ENCODE measurements around the gene RFX2.

The RFX2 gene

DNA sequence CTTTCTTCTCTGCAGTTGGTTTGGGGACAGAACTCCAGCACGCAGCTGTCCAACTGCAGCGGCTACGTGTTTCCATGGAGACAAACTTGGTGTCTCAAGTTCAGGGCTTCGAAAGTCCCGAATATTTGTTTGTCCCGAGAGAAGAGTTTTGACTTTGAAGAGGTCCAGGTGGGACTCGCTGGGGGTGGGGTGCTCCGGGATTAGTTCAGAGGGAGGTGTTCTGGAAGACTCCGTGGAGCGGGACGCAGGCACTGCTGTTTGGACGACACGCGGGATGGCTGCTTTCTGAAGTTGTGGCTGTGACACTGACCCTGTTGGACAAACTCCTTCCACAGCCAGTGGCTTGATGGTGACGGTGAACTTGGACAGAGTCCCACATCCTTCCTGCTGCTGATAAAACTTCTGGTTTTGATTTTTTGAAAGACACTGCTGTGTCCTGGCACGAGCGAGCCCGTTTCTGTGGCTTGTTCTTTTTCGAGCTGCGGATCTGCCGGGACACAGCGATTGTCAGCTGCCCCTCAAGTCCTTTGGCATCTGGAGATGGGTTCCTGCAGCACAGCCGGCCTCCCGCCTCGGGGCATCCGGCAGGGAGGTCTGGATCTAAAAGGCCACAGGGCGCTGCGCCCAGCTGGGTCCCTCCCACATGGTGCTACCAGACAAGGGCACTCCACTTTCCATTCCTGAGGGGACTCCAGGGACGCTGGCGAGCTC, 116.5 kb downstream of the RFX2 start:
- no peak overlapping the region for H3K27ac ChIP-seq
- no peak for TF ChIP-seq ZFX (IDR thresholded peaks at IDR 0.05; ENCODE audit: borderline replicate concordance)
- TF ChIP-seq, protein P1, sequence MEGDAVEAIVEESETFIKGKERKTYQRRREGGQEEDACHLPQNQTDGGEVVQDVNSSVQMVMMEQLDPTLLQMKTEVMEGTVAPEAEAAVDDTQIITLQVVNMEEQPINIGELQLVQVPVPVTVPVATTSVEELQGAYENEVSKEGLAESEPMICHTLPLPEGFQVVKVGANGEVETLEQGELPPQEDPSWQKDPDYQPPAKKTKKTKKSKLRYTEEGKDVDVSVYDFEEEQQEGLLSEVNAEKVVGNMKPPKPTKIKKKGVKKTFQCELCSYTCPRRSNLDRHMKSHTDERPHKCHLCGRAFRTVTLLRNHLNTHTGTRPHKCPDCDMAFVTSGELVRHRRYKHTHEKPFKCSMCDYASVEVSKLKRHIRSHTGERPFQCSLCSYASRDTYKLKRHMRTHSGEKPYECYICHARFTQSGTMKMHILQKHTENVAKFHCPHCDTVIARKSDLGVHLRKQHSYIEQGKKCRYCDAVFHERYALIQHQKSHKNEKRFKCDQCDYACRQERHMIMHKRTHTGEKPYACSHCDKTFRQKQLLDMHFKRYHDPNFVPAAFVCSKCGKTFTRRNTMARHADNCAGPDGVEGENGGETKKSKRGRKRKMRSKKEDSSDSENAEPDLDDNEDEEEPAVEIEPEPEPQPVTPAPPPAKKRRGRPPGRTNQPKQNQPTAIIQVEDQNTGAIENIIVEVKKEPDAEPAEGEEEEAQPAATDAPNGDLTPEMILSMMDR (IDR thresholded peaks at IDR 0.05): no peak

DNA sequence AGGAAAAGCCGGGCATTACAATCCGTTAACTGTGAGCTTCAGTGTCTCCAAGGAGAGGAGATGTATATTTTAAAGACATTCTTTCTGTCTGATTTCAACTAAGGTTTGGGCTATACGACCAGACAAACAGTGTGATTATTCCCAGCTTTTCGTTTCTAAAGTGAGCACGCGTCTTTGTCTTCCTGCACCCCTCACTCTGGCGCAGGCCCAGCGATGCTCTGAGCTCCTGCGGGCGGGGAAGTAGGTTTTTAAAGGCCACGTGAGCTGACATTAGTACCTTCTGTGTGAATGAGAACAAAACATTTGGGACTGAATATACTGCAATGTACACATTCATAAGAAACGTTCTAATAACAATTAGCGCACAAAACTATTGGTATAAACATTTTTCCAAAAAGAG, 117.1 kb downstream of the RFX2 start:
- TF ChIP-seq, protein P1 (IDR thresholded peaks at IDR 0.05): no peak
- TF ChIP-seq ZFX (IDR thresholded peaks at IDR 0.05; ENCODE audit: borderline replicate concordance): no peak
- H3K27ac ChIP-seq: no peak overlapping the region

DNA sequence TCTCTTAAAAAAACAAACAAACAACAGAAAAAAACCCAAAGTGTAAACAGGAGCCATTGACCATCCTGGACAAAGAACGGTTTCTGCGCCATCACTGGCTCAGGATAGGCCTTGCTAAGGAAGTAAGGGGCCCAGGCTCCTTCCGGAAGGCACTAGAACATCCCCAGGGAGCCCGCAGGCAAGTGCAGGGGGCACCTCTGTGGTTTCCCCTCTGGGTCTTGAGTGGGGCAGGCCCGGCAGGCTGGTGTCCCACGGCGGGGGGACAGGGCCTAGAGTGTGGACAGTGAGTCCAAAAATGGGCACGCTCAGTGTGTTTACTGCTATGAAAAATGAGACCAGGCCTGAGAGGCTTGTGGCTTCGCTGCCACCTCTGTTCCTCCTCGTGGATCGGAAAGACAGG, 117.5 kb downstream of the RFX2 start:
- TF ChIP-seq, protein P1 (IDR thresholded peaks at IDR 0.05): no peak
- no peak for TF ChIP-seq ZFX (IDR thresholded peaks at IDR 0.05; ENCODE audit: borderline replicate concordance)
- H3K27ac ChIP-seq: no peak overlapping the region

DNA sequence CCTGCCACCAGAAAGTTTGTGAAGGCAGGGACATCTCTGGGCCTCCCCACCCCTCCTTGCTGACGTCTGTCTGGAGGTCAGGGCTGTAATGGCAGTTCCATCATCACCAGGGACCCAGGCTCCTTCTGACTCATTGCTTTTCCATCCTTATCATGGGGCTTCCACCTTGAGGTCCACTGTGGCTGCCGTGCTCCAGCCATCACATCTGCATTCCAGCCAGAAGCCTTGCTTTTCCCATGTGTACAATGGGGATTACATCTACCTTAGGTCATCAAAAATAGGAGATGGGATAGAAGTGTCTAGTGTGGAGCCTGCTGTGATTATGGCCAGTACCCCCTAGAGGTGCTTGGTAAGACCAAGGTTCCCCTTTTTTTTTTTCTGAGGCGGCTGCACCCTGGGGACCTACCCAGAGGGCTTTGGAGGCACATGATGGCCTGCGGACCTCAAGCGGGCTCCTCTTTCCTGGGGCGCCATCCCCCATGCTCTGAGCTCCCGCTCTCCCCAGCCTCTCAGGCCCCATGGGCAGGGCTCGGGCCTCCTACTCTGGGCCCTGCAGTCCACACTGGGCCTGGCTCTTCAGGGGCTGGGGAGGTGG, 119.0 kb downstream of the RFX2 start:
- no peak overlapping the region for H3K27ac ChIP-seq
- no peak for TF ChIP-seq ZFX (IDR thresholded peaks at IDR 0.05; ENCODE audit: borderline replicate concordance)
- TF ChIP-seq, protein P1 (IDR thresholded peaks at IDR 0.05): no peak

DNA sequence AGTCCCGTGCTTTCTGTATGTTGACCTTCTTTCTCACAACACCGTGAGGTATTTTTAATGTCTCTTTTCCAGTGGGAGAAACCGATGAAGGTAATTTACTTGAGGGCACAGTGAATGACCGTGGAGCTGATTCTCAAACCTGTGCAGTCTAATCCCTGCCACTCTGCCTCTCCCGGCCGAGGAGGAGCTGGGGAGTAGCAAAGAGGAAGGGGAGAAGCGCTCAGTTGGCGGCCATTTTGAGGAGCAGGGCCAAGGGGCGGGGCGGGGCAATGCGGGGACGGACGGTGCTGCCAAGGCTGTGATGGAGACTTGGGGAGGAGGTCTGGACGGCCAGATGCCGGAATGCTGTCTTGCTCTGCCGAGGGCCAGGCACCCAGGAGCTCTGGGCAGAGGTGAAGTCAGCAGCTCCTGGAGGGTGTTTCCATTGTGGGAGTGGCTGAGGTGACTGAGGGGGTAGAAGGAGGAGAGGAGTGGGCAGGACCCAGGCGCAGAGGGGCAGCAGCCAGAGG, 120.0 kb downstream of the RFX2 start:
- no peak for TF ChIP-seq ZFX (IDR thresholded peaks at IDR 0.05; ENCODE audit: borderline replicate concordance)
- no peak overlapping the region for H3K27ac ChIP-seq

DNA sequence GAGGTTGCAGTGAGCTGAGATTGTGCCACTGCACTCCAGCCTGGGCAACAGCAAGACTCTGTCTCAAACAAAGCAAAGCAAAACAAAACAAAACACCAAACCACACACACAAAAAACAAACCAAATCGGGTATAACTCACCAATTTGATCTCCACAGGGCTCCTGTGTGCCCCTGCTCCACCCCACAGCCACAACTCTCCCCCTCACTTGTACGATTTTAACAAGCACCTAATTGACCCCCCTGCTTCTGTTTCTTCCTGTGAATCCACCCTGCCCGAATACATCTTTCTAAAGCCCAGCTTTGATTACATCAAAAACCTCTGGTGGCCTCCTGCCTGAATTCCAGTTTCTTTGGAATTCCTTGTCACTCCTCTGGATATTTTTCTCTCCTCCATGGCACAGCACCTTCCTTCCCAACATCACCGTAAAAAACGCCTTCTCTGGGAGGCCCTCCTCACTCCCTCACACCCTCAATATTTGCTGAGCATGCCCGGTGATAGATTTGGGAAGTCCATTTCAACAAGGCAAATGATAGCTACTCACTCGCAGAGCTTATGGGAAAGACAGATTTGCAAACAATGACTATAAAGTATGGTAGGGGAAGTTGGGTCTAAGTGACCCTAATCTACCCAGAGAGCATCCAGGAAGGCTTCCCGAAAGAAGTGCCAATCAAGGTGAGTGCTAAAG, 120.8 kb downstream of the RFX2 start:
- H3K27ac ChIP-seq: no peak overlapping the region
- no peak for TF ChIP-seq ZFX (IDR thresholded peaks at IDR 0.05; ENCODE audit: borderline replicate concordance)
- TF ChIP-seq, protein P1 (IDR thresholded peaks at IDR 0.05): no peak

DNA sequence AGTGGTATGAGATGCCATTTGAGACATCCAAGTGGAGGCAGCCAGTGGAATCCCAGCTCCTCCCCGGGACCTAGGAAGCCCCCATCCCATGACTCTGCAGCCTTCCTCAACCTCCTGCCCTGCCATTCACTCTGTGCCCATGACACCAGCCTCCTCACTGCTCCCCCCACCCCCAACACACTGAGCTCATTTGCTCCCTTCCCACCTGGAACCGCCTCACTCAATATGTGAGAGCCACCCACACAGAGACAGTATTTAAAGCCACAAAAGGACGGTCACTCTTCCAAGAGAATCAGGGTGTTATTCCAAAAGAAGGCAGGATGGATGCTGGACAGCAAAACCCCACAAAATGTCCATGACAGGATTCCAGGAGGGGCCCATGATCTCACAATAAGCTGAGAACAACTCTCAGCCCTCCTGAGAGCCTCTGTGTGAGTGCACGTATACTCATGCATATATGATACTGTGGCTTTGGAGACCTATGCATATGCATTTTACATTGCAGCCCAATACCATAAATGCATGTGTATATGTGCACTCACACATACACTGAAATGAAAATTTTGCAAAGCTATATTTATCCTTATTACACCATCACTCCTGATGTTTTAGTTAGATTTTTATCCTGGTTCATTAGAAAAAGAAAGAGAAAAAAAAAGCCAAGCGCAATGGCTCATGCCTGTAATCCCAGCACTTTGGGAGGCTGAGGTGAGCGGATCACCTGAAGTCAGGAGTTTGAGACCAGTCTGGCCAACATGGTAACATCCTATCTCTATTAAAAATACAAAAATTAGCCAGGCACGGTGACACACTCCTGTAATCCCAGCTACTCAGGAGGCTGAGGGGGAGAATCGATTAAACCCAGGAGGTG, 121.5 kb downstream of the RFX2 start:
- no peak for TF ChIP-seq ZFX (IDR thresholded peaks at IDR 0.05; ENCODE audit: borderline replicate concordance)
- TF ChIP-seq, protein P1 (IDR thresholded peaks at IDR 0.05): no peak

More for the DNA sequence above, 121.5 kb downstream of the RFX2 start:
- no peak overlapping the region for H3K27ac ChIP-seq

Data from 22Rv1 (cell line).